Measurements from ENCODE around the gene ZFP91. TPM values are rescaled to one million over a fixed set of nuclear protein-coding genes. Genes with fewer than 3 reads are reported as not detected.

Gene ZFP91, protein sequence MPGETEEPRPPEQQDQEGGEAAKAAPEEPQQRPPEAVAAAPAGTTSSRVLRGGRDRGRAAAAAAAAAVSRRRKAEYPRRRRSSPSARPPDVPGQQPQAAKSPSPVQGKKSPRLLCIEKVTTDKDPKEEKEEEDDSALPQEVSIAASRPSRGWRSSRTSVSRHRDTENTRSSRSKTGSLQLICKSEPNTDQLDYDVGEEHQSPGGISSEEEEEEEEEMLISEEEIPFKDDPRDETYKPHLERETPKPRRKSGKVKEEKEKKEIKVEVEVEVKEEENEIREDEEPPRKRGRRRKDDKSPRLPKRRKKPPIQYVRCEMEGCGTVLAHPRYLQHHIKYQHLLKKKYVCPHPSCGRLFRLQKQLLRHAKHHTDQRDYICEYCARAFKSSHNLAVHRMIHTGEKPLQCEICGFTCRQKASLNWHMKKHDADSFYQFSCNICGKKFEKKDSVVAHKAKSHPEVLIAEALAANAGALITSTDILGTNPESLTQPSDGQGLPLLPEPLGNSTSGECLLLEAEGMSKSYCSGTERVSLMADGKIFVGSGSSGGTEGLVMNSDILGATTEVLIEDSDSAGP
- 17.1 and 23.0 TPM in 2 replicates for polyA plus RNA-seq

GRCh38 chr11:58578635-58579191 lies at the start of gene ZFP91:
Gene ZFP91 (plus strand): TSS chr11:58579063. CDS start chr11:58579282, 219 bp downstream.

GRCh38 chr11:58575377-58576020 lies 3.4 kb upstream of the ZFP91 start, which contains the start of gene LPXN:
Gene LPXN (minus strand): TSS chr11:58575856. CDS start chr11:58575772, 84 bp downstream.

GRCh38 chr11:58622344-58622743 lies 43.5 kb downstream of the ZFP91 start, which contains the start of gene CNTF:
Gene CNTF (plus strand): TSS chr11:58622665. CDS start chr11:58622753, 88 bp downstream.

Other genes with a start within 250 kb of the ZFP91 start
- gene OR5B17, start 220.0 kb upstream of the ZFP91 start, polyA plus RNA-seq: not detected in 2 replicates
- not detected in 2 replicates for gene OR5B3, start 172.2 kb upstream of the ZFP91 start, polyA plus RNA-seq
- gene OR5B2, start 150.9 kb upstream of the ZFP91 start, polyA plus RNA-seq: not detected in 2 replicates
- not detected in 2 replicates for gene OR5B12, start 136.8 kb upstream of the ZFP91 start, polyA plus RNA-seq
- not detected in 2 replicates for gene OR5B21, start 71.0 kb upstream of the ZFP91 start, polyA plus RNA-seq
- gene LPXN, start 3.2 kb upstream of the ZFP91 start, polyA plus RNA-seq: 3.8 and 5.4 TPM in 2 replicates
- not detected in 2 replicates for gene CNTF, start 43.6 kb downstream of the ZFP91 start, polyA plus RNA-seq
- not detected in 2 replicates for gene GLYAT, start 152.9 kb downstream of the ZFP91 start, polyA plus RNA-seq